Keratinocyte (primary cell): Measurements from ENCODE around the gene ACACB. TPM values are rescaled to one million over a fixed set of nuclear protein-coding genes. Genes with fewer than 3 reads are reported as not detected.

Experiments used
- DNase-seq: peaks from one replicate; pipeline ENCODE4 v3.0.0-alpha.2; 2011; ENCODE audit warnings: low read depth, missing footprints, low spot score
- FAIRE-seq: peaks from 2 replicates; lab custom pipeline; 2011; peaks lifted over from hg19 to GRCh38; lab: Jason Lieb, UNC
- H2AFZ ChIP-seq: 2 replicates; pipeline ENCODE4 v1.6.0; 2012; ENCODE audit warnings: low read length, control low read depth, inconsistent platforms; ENCODE audit not compliant: control insufficient read depth
- H3K27ac ChIP-seq: 2 replicates; pipeline ENCODE4 v1.5.1; 2011; ENCODE audit warnings: low read length; ENCODE audit not compliant: control insufficient read depth, insufficient read depth
- H3K27me3 ChIP-seq: 3 replicates; pipeline ENCODE4 v1.6.0; 2011; ENCODE audit warnings: low read length; ENCODE audit not compliant: control insufficient read depth, insufficient read depth; ENCODE audit errors: extremely low read depth
- H3K36me3 ChIP-seq, 2 experiments: 2 replicates in 1 of 2; 3 replicates in 1 of 2; pipeline ENCODE4 v1.5.1; 2011; ENCODE audit warnings: low read length in 2 of 2, mild to moderate bottlenecking in 1 of 2; ENCODE audit not compliant: control insufficient read depth in 2 of 2, insufficient read depth in 2 of 2; ENCODE audit errors: extremely low read depth in 1 of 2
- H3K4me1 ChIP-seq: 3 replicates; pipeline ENCODE4 v1.5.1; 2011; ENCODE audit warnings: low read length; ENCODE audit not compliant: control insufficient read depth, insufficient read depth; ENCODE audit errors: extremely low read depth
- H3K4me2 ChIP-seq: 3 replicates; pipeline ENCODE4 v1.6.0; 2011; ENCODE audit warnings: low read depth, low read length; ENCODE audit not compliant: control insufficient read depth, insufficient read depth; ENCODE audit errors: extremely low read depth
- H3K4me3 ChIP-seq, 3 experiments: fragments of 200-600 bp in 1 of 3; sonication (generic) in 1 of 3; 2 replicates in 2 of 3; 3 replicates in 1 of 3; pipeline ENCODE4 v1.5.1; 2011 to 2016; ENCODE audit warnings: low read length in 3 of 3, mild to moderate bottlenecking in 3 of 3, control low read depth in 2 of 3, inconsistent platforms in 1 of 3, low read depth in 1 of 3, mixed read lengths in 1 of 3, mixed run types in 1 of 3, moderate library complexity in 1 of 3; ENCODE audit not compliant: control insufficient read depth in 2 of 3, insufficient read depth in 2 of 3; ENCODE audit errors: extremely low read depth in 1 of 3
- H3K79me2 ChIP-seq: 2 replicates; pipeline ENCODE4 v1.6.0; 2012; ENCODE audit warnings: low read length; ENCODE audit not compliant: control insufficient read depth, insufficient read depth
- H3K9ac ChIP-seq: 3 replicates; pipeline ENCODE4 v1.6.0; 2011; ENCODE audit warnings: low read length; ENCODE audit not compliant: control insufficient read depth, insufficient read depth; ENCODE audit errors: extremely low read depth
- H3K9me1 ChIP-seq: 3 replicates; pipeline ENCODE4 v1.6.0; 2011; ENCODE audit warnings: low read length; ENCODE audit not compliant: control insufficient read depth, insufficient read depth; ENCODE audit errors: extremely low read depth
- H3K9me3 ChIP-seq: 2 replicates; pipeline ENCODE4 v1.5.1; 2012; ENCODE audit warnings: low read depth, low read length; ENCODE audit not compliant: control insufficient read depth
- H4K20me1 ChIP-seq: 3 replicates; pipeline ENCODE4 v1.6.0; 2011; ENCODE audit warnings: low read length; ENCODE audit not compliant: control insufficient read depth, insufficient read depth; ENCODE audit errors: extremely low read depth
- EZH2 ChIP-seq: IDR thresholded peaks from one replicate; pipeline ENCODE4 v1.6.1; 2012; ENCODE audit warnings: inconsistent platforms, mild to moderate bottlenecking, low read length, moderate library complexity
- dilution Hi-C: fragments of 300-500 bp; cut with MboI; formaldehyde crosslinking; loops from one replicate; pipeline ENCODE4 v1.7.0; 2020; ENCODE audit warnings: low sequenced_read_pairs; ENCODE audit not compliant: extremely low pct_ligation_motif_present
- polyA plus RNA-seq, 5 experiments: library from polyadenylated mRNA; depleted of rRNA in 3 of 5; stranded (reverse) in 3 of 5; stranded (forward) in 1 of 5; unstranded in 1 of 5; fragments of >200 nt; gene quantifications; 1 replicate in 1 of 5; 2 replicates in 3 of 5; 3 replicates in 1 of 5; pipeline versions ENCODE4 v1.2.1 to v1.2.3, GENCODE V29; 2011 to 2012; ENCODE audit warnings: missing spikeins in 2 of 5, low read depth in 1 of 5, low replicate concordance in 1 of 5
- TF ChIP-seq, protein P1 (sequence below), 3 experiments: IDR thresholded peaks in 1 of 3; conservative IDR thresholded peaks in 1 of 3; optimal IDR thresholded peaks in 1 of 3; 2 replicates in 2 of 3; 3 replicates in 1 of 3; pipeline versions ENCODE3 to v1.5.1; 2011; ENCODE audit warnings: low read length in 3 of 3, mild to moderate bottlenecking in 3 of 3, moderate library complexity in 2 of 3, control low read depth in 1 of 3, inconsistent platforms in 1 of 3; ENCODE audit not compliant: insufficient read depth in 2 of 3; ENCODE audit errors: extremely low read depth in 1 of 3

The ACACB gene
- polyA plus RNA-seq, 1 donor (not counting 4 experiments of a cell fraction or from before 2014, with no cell fraction given): 1.3 TPM

DNA sequence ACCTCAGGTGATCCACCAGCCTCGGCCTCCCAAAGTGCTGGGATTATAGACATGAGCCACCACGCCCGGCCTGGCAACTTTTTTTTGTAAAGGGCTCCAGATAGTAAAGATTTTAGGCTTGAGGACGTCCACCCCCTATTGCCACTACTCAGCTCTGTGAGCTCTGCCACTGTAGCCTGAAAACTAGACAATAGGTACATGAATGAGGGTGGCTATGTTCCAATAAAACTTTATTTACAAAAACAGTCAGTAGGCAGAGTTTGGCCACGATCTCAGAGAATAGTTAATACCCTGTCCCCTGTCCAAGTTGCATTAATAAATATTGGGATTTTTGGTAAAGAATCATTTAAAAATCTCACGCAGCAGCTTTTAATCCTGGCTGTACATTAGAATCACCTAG is 102.6 kb downstream of the ACACB start:
- Histone ChIP-seq H3K27ac (no peak overlapping the region), H3K9ac (no peak overlapping the region), H3K4me1 (no peaks in the 10 kb centered on the region), H3K79me2 (no peaks in the 10 kb centered on the region), H3K4me3 (no peak overlapping the region), H3K4me2 (no peak overlapping the region), H4K20me1 (no peaks in the 10 kb centered on the region), H2AFZ (no peak overlapping the region), H3K9me3 (no peaks in the 10 kb centered on the region), H3K9me1 (no peaks in the 10 kb centered on the region), H3K36me3 (no peaks in the 10 kb centered on the region), H3K27me3 (no peaks in the 10 kb centered on the region)
- TF ChIP-seq, protein P1, sequence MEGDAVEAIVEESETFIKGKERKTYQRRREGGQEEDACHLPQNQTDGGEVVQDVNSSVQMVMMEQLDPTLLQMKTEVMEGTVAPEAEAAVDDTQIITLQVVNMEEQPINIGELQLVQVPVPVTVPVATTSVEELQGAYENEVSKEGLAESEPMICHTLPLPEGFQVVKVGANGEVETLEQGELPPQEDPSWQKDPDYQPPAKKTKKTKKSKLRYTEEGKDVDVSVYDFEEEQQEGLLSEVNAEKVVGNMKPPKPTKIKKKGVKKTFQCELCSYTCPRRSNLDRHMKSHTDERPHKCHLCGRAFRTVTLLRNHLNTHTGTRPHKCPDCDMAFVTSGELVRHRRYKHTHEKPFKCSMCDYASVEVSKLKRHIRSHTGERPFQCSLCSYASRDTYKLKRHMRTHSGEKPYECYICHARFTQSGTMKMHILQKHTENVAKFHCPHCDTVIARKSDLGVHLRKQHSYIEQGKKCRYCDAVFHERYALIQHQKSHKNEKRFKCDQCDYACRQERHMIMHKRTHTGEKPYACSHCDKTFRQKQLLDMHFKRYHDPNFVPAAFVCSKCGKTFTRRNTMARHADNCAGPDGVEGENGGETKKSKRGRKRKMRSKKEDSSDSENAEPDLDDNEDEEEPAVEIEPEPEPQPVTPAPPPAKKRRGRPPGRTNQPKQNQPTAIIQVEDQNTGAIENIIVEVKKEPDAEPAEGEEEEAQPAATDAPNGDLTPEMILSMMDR (optimal IDR thresholded peaks at IDR 0.05 in 1 of 3, IDR thresholded peaks at IDR 0.05 in 1 of 3, conservative IDR thresholded peaks at IDR 0.05 in 1 of 3; ENCODE audit: extremely low read depth in 1 of 3, insufficient read depth in 2 of 3, low read length in 3 of 3): no peak
- TF ChIP-seq EZH2: no peak
- no peak for FAIRE-seq
- dilution Hi-C loops: no loop called here
- DNase-seq: no peak

DNA sequence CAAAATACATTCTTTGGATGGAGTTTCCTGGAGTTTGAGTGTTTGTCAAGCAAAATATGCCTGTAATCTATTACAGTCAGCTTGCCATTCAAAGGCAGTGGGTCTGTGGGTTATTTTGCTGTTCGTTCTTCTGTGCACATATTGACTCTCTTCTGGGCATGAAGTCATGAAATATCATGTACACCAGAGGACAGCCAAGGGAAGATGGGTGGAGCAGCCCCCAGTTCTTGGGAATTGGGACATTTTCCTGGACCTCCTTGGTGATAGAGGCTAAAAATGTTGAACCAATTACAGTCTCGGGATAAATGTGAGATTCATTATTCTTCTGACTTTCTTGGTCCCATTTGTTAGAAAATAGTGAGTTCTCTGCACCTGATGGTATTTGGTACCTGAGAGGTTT is 103.6 kb downstream of the ACACB start:
- dilution Hi-C loops: no loop called here
- FAIRE-seq (no peak), DNase-seq (no peak)
- Histone ChIP-seq H3K36me3 (no peaks in the 10 kb centered on the region), H3K27me3 (no peaks in the 10 kb centered on the region), H3K27ac (no peak overlapping the region), H3K9me3 (no peaks in the 10 kb centered on the region), H3K4me2 (no peak overlapping the region), H3K79me2 (no peaks in the 10 kb centered on the region), H3K9ac (no peak overlapping the region), H3K4me1 (no peaks in the 10 kb centered on the region), H3K4me3 (no peak overlapping the region), H3K9me1 (no peaks in the 10 kb centered on the region), H4K20me1 (no peaks in the 10 kb centered on the region), H2AFZ (no peak overlapping the region)
- TF ChIP-seq, protein P1 (optimal IDR thresholded peaks at IDR 0.05 in 1 of 3, IDR thresholded peaks at IDR 0.05 in 1 of 3, conservative IDR thresholded peaks at IDR 0.05 in 1 of 3; ENCODE audit: extremely low read depth in 1 of 3, insufficient read depth in 2 of 3, low read length in 3 of 3): no peak
- TF ChIP-seq EZH2: no peak
